ENCODE data around the gene FITM2.
"Not testable (repeated sequence)": the region's sequence is repeated elsewhere in the genome, so short reads cannot be mapped to it uniquely, and the experiment has no call there.

DNA sequence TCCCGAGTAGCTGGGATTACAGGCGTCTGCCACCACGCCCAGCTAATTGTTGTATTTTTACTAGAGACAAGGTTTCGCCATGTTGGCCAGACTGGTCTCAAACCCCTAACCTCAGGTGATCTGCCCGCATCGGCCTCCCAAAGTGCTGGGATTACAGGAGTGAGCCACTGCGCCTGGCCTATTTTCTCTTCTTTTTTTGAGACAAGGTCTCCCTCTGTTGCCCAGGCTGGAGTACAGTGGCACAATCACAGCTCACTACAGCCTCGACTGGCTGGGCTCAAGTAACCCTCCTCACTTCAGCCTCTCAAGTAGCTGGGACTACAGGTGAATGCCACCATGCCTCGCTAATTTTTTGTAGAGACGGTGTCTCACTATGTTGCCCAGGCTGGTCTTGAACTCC, 34.9 kb upstream of the FITM2 start:
- TF ChIP-seq POLR2A (IDR thresholded peaks at IDR 0.05), result not testable (repeated sequence)
- TF ChIP-seq, protein P1, sequence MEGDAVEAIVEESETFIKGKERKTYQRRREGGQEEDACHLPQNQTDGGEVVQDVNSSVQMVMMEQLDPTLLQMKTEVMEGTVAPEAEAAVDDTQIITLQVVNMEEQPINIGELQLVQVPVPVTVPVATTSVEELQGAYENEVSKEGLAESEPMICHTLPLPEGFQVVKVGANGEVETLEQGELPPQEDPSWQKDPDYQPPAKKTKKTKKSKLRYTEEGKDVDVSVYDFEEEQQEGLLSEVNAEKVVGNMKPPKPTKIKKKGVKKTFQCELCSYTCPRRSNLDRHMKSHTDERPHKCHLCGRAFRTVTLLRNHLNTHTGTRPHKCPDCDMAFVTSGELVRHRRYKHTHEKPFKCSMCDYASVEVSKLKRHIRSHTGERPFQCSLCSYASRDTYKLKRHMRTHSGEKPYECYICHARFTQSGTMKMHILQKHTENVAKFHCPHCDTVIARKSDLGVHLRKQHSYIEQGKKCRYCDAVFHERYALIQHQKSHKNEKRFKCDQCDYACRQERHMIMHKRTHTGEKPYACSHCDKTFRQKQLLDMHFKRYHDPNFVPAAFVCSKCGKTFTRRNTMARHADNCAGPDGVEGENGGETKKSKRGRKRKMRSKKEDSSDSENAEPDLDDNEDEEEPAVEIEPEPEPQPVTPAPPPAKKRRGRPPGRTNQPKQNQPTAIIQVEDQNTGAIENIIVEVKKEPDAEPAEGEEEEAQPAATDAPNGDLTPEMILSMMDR (IDR thresholded peaks at IDR 0.05 in 4 of 5, conservative IDR thresholded peaks at IDR 0.05 in 1 of 5), result not testable (repeated sequence)
